CD4-positive, alpha-beta T cell treated with Interleukin-4 for 1 hour (primary cell): Measurements from ENCODE around the gene RBM42.
"Not testable (repeated sequence)": the region's sequence is repeated elsewhere in the genome, so short reads cannot be mapped to it uniquely, and the experiment has no call there.

Experiments
- DNase-seq, 2 donors: peaks; one replicate each; pipeline ENCODE4 v3.0.0-alpha.2; 2020 to 2022

The RBM42 gene

GRCh38 chr19:35621708-35622107 lies 7.1 kb upstream of the RBM42 start:
- no peak for DNase-seq

DNA sequence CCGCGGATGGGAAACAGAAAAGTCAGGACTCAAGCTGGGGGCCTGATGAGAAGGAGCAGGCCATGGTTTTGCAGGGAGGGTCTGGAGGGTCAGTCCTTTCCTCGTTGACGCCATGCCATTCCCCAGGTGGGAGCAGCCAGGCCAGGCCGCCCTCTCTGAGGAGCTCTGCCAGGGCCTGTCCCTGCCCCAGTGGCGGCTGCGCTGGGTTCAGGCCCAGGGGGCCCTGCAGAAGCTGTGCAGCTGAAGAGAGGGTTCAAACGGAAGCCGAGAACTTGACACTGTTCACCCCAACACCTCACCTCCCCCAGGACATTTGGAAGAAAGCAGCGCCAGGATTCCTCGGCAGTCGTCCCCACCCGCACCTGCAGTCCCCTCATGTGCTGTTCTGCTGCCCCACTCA lies 6.1 kb upstream of the RBM42 start:
- DNase-seq, result no peak

DNA sequence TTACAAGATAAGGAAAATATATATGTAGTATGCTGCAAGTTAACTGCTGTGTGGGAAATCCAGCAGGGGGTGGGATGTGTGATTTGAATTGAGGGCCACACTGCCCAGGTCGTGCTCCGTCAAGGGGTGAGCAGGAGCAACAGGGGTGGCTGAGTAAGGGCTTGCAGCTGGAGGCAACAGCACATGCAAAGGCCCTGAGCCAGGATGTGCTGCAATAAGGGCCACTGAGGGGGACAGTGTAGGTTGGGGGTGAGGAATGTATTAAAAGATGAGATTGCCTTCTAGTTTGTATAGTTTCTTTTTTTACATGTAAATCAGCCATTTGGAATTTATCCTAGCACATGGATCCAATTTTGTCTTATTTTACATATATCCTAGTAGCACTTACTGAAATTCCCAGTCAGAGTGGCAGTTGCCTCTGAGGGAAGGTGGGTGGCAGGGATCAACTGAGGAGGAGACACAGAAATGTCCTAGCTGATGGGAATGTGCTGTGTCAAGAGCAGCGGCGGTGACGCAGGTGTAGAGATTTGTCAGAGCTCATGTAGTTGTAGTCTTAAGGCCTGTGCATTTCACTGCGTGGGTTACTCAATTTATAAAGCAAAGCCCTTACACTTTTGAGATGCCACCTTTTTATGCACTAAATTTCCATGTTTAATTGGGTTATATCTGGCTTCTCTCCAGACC lies 5.4 kb upstream of the RBM42 start:
- DNase-seq, result no peak

DNA sequence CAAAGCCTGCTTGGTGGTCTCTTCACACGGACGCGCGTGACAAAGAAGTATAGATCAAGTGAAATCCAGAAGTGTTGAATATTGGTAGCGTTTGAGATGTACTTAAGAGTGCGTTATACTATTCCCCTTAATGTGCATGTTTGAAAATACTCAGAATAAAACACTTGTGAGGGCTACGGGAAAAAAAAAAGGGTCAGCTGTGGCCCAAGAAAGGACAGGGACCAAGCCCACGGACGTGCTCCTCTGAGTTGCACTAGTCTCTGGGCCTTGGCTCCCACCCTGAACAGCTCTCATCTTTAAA lies 622 bp upstream of the RBM42 start:
- no peak for DNase-seq

GRCh38 chr19:35629332-35629633 lies 447 bp downstream of the RBM42 start:
- no peak for DNase-seq

GRCh38 chr19:35633727-35634440 lies 5.0 kb downstream of the RBM42 start:
- DNase-seq, result no peak

- no peak for DNase-seq
These were observed 7.8 kb downstream of the RBM42 start for GRCh38 chr19:35636651-35637050.

DNA sequence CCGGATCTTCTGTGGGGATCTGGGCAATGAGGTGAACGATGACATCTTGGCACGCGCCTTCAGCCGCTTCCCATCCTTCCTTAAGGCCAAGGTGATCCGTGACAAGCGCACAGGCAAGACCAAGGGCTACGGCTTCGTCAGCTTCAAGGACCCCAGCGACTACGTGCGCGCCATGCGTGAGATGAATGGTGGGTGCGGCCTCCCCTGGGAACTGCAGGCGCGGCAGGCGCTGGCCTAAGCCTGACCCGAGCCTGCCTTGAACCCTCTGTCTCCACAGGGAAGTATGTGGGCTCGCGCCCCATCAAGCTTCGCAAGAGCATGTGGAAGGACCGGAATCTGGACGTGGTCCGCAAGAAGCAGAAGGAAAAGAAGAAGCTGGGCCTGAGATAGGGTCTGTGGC lies 8.3 kb downstream of the RBM42 start:
- no peak for DNase-seq

DNA sequence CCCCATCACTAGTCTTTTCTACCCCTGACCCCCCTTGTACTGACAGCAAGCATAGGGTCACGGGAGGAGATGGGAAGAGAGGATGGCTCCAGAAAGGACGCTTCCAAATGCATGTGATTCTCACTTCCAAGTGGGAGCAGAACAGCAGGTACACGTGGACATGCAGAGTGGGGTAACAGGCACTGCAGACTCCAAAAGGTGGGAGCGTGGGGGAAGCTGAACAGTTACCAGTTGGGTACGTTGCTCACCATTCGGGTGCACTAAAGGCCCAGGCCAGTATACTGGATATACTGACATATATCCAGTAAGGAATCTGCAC lies 10.4 kb downstream of the RBM42 start:
- DNase-seq, result no peak

DNA sequence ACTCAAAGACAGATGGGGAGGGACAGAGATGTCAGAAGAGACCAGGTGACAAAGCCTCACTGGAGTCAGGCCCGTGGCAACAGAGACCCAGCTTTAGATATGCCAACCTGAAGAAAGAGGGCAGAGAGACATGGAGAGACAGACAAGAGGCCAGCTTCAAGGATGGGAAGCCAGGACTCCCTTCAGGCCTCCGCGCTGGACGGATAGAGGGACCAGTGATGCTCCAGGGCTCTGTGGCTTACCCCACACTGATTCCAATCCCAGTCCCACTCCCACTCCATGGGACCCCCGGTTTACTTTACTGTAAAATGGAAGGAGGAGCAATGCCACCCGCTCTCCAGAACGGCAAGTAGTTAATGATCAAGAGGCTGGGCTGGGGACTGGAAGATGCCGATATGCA lies 11.0 kb downstream of the RBM42 start:
- no peak for DNase-seq

DNA sequence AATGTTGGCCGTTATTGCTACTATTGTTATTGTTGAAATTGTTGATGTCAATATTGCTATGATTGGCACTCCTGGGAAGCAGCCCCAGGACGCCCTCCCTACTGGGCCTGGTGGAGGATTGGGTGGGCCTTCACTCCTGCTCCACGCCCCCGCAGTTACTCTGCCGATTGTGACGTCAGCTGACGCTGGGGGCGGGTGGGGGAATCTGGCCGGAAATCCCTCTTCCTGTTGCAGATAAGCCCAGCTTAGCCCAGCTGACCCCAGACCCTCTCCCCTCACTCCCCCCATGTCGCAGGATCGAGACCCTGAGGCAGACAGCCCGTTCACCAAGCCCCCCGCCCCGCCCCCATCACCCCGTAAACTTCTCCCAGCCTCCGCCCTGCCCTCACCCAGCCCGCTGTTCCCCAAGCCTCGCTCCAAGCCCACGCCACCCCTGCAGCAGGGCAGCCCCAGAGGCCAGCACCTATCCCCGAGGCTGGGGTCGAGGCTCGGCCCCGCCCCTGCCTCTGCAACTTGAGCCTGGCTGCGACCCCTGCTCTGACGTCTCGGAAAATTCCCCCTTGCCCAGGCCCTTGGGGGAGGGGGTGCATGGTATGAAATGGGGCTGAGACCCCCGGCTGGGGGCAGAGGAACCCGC lies 12.8 kb downstream of the RBM42 start, which contains the start of gene ETV2:
TSS of gene ETV2 (plus strand) at position 231 of the 637 bp plus-strand sequence. CDS start 716 bp downstream, outside the sequence.
- DNase-seq, result peak; percentile 59 to 60

GRCh38 chr19:35642312-35642711 lies 13.5 kb downstream of the RBM42 start:
- DNase-seq, result no peak

GRCh38 chr19:35642798-35643254 lies 14.0 kb downstream of the RBM42 start:
- DNase-seq, result no peak

DNA sequence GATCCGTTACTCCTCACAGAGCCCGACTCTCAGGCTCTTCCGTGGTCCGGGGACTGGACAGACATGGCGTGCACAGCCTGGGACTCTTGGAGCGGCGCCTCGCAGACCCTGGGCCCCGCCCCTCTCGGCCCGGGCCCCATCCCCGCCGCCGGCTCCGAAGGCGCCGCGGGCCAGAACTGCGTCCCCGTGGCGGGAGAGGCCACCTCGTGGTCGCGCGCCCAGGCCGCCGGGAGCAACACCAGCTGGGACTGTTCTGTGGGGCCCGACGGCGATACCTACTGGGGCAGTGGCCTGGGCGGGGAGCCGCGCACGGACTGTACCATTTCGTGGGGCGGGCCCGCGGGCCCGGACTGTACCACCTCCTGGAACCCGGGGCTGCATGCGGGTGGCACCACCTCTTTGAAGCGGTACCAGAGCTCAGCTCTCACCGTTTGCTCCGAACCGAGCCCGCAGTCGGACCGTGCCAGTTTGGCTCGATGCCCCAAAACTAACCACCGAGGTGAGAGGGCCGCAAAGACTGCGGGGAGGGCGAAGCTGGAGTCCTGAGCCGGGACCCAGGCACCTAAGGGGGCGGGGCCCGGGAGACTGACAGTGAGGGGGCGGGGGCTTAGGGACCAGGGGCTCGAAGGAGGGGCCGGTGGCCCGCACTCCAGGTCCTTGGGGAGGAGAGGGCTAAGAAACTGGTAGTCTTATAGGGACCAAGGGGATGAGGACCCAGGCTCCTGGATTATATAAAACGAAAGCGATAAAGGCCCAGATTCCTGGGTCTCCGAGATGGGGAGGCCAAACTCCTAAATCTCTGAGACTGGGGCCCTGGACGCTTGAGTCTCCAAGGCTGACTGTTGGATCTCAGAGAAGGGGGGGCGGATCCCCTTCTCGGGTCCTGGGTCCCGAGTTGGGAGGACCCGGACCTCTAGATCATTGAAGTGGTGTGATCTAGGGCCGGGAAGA lies 14.7 kb downstream of the RBM42 start:
- peak; percentile 83 to 89 for DNase-seq

DNA sequence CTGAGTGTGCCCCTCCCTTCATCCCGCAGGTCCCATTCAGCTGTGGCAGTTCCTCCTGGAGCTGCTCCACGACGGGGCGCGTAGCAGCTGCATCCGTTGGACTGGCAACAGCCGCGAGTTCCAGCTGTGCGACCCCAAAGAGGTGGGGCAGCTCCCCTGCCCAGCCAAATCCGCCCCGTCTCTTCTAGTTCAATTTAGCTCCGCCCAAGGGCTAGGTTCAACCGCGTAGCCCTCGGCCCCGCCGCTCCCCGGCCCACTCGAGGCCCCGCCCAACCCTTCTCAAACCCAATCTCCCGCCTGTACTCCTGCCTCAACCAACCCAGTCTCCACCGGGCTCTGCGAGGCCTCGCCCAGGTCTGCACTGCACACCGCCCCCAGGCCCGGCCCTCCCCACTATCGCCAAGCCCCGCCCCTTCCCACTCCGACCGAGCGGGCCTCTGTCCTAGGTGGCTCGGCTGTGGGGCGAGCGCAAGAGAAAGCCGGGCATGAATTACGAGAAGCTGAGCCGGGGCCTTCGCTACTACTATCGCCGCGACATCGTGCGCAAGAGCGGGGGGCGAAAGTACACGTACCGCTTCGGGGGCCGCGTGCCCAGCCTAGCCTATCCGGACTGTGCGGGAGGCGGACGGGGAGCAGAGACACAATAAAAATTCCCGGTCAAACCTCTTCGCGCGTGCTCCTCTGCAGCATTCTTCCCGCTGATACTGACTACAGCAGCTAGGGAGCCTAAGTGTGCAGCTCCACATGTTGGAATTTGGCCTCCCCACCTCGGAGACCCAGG lies 15.6 kb downstream of the RBM42 start:
- peak; percentile 97 to 98 for DNase-seq

- peak; percentile 69 to 78 for DNase-seq
These were observed 16.3 kb downstream of the RBM42 start for GRCh38 chr19:35644987-35645679.

DNA sequence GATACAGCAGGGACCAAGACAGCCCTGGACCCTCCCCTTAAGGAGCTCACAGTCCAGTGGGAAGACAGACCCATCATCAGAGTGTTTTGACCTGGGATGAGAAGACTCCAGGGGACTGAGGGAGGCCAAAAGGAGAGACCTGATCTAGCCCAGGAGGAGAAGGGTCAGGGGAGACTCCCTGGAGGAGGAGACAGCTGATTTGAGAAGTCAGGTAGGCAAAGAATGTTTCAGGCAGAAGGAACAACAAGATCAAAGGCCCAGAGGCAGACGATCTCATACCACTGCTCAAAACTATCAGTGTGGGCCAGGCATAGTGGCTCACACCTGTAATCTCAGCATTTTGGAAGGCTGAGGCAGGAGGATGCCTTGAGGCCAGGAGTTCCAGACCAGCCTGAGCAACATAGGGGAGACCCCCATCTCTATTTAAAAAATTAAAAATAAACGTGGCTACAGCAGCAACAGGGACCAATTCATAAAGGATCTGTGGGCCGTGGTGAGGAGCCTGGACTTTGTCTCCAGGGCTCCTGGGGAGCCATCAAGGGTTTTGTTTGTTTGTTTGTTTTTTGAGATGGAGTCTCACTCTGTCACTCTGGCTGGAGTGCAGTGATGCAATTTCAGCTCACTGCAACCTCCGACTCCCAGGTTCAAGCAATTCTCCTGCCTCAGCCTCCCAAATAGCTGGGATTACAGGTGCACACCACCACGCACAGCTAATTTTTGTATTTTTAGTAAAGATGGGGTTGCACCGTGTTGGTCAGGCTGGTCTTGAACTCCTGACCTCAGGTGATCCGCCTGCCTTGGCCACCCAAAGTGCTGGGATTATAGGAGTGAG lies 17.1 kb downstream of the RBM42 start:
- DNase-seq, result no peak

DNA sequence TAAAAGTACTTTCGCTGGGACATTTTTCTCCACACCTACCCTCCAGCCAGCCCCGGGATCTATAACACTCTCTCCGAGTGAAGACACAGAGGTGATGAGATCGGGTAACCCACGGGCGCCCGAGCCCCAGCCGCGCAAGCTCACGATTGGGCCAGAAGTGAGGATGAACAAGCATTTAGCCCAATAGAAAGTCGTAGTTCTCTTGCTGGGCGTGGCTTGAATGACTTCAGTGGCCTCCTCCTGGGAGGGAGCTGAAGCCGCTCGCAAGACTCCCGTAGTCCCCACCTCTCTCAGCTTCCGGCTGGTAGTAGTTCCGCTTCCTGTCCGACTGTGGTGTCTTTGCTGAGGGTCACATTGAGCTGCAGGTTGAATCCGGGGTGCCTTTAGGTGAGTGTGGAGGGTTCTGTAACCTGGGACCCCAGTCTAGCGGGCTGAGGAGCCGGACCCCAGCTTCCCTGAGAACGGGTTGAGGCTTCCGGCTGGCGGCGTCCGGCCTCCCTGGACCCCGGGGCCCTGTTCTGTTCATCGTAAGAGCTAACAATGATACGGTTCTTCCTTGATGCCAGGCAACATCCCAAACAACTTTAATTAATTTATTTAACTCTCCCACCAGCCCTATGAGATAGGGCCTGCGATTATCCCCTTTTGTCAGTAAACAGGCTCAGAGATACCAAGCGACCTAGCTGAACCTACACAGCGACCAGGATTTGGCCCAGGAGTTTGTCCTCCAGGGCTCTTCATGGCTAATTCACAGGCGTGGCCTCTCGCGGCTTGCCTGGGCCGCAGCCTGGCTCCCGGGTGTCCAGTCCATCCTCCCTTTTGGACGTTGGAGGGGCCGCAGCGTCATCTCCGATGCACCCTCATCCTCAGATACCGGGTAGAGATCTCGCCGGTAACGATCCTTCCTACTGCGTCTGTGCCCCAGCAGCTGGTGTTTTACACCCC lies 19.5 kb downstream of the RBM42 start, which contains the start of gene COX6B1:
TSS of gene COX6B1 (plus strand) at position 307 of the 945 bp plus-strand sequence. CDS start 2,921 bp downstream, outside the sequence.
- DNase-seq, result peak; percentile 96 to 97

DNA sequence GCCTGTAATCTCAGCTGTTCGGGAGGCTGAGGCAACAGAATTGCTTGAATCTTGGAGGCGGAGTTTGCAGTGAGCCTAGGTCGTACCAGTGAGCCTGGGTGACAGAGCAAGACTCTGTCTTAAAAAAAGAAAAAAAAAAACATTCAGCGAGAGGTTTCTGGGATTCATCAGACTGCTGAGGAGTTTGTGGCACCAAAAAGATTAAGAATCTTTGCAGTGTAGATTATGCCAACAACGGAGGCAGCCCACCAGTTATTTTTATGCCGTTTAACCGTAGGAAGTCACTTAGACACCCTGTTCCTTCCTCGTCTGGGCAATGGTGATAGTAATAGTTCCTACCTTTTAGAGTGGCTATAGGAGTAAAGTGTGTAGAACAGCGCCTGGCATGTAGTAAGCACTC lies 21.7 kb downstream of the RBM42 start:
- no peak for DNase-seq

GRCh38 chr19:35654828-35655227 lies 26.0 kb downstream of the RBM42 start:
- DNase-seq, result not testable (repeated sequence)
